MCF 10A (cell line): ENCODE measurements around the gene SUCLG2. TPM values are rescaled to one million over a fixed set of nuclear protein-coding genes. Genes with fewer than 3 reads are reported as not detected.
A peak's percentile ranks its signal among the peaks of the same experiment; 100 is the strongest.

Experiments
- BruUV-seq: library from RNA; stranded (reverse); fragments of 400-500 nt; replicated peaks from 2 replicates; lab custom pipeline; 2021; lab: Mats Ljungman, UMichigan
- CTCF ChIA-PET: fragments of 300-600 bp; sonication (Branson Sonifier 250); formaldehyde crosslinking; extraction: SDS; loops from one replicate; lab custom pipeline; 2021; ENCODE audit warnings: antibody characterized with exemption, inconsistent platforms; lab: Yijun Ruan, JAX
- POLR2A ChIA-PET: fragments of 300-600, 350-650 bp; sonication (Branson Sonifier 250); formaldehyde crosslinking; extraction: SDS; loops from one replicate; lab custom pipeline; 2020; ENCODE audit warnings: antibody characterized with exemption, inconsistent platforms; lab: Yijun Ruan, JAX
- DNase-seq: peaks from one replicate; pipeline ENCODE4 v3.0.0-alpha.2; 2018; ENCODE audit not compliant: unreplicated experiment
- H3K27ac Mint-ChIP-seq: one replicate; pipeline ENCODE4 v1.8.0; 2022; ENCODE audit warnings: mild to moderate bottlenecking, low read depth, mixed read lengths; ENCODE audit not compliant: unreplicated experiment
- H3K27me3 Mint-ChIP-seq: one replicate; pipeline ENCODE4 v1.8.0; 2022; ENCODE audit warnings: mixed read lengths; ENCODE audit not compliant: insufficient read depth, unreplicated experiment
- H3K36me3 Mint-ChIP-seq: one replicate; pipeline ENCODE4 v1.8.0; 2022; ENCODE audit warnings: mild to moderate bottlenecking, moderate library complexity, mixed read lengths; ENCODE audit not compliant: insufficient read depth, unreplicated experiment
- H3K4me1 Mint-ChIP-seq: one replicate; pipeline ENCODE4 v1.8.0; 2022; ENCODE audit warnings: mixed read lengths; ENCODE audit not compliant: insufficient read depth, unreplicated experiment
- H3K4me3 Mint-ChIP-seq: one replicate; pipeline ENCODE4 v1.8.0; 2022; ENCODE audit warnings: mild to moderate bottlenecking, moderate library complexity, mixed read lengths; ENCODE audit not compliant: unreplicated experiment
- H3K9me3 Mint-ChIP-seq: one replicate; pipeline ENCODE4 v1.8.0; 2022; ENCODE audit warnings: mixed read lengths; ENCODE audit not compliant: unreplicated experiment
- CTCF ChIP-seq: fragments of 200-600 bp; IDR thresholded peaks from one replicate; pipeline ENCODE4 v1.8.0; 2022; ENCODE audit warnings: antibody characterized with exemption, mild to moderate bottlenecking; ENCODE audit not compliant: unreplicated experiment
- intact Hi-C: fragments of 100-400 bp; cut with micrococcal nuclease; formaldehyde crosslinking; loops from 2 replicates; pipeline ENCODE4 v1.14.1; 2022
- total RNA-seq: library from RNA; stranded (reverse); gene quantifications from 2 replicates; pipeline ENCODE4 v1.2.3, GENCODE V29; 2022

The SUCLG2 gene
- total RNA-seq, 1 experiment from 2014 or later: 55.6 TPM

GRCh38 chr3:67349551-67350174 is 304.7 kb downstream of the SUCLG2 start:
- Mint-ChIP-seq H3K9me3 (peaks cover 11% of the 10 kb centered on the region), H3K4me1 (no peaks in the 10 kb centered on the region), H3K27me3 (peaks cover 12% of the 10 kb centered on the region), H3K27ac (no peak overlapping the region), H3K36me3 (no peaks in the 10 kb centered on the region), H3K4me3 (no peak overlapping the region)
- no TSS peak for BruUV-seq
- no peak for TF ChIP-seq CTCF
- intact Hi-C loops: no loop called here
- DNase-seq: peak; percentile 40
- ChIA-PET POLR2A (no interaction called here), CTCF (no interaction called here)

- no peak for TF ChIP-seq CTCF
- ChIA-PET POLR2A (no interaction called here), CTCF (no interaction called here)
- no peak overlapping the region for H3K27ac Mint-ChIP-seq
- intact Hi-C loops: no loop called here
- H3K9me3 Mint-ChIP-seq: peaks cover 21% of the 10 kb centered on the region
- DNase-seq: no peak
- no peak overlapping the region for H3K4me3 Mint-ChIP-seq
- no TSS peak for BruUV-seq
- H3K36me3 Mint-ChIP-seq: no peaks in the 10 kb centered on the region
- peaks cover 12% of the 10 kb centered on the region for H3K27me3 Mint-ChIP-seq
- no peaks in the 10 kb centered on the region for H3K4me1 Mint-ChIP-seq
Observed at GRCh38 chr3:67346081-67346480, 308.3 kb downstream of the SUCLG2 start.

- DNase-seq: peak; percentile 61
- CTCF ChIA-PET: no interaction called here
- no peaks in the 10 kb centered on the region for H3K36me3 Mint-ChIP-seq
- TF ChIP-seq CTCF: no peak
- intact Hi-C loops: no loop called here
- BruUV-seq: no TSS peak
- H3K27ac Mint-ChIP-seq: no peak overlapping the region
- H3K9me3 Mint-ChIP-seq: peaks cover 20% of the 10 kb centered on the region
- H3K27me3 Mint-ChIP-seq: no peaks in the 10 kb centered on the region
- H3K4me1 Mint-ChIP-seq: no peaks in the 10 kb centered on the region
- POLR2A ChIA-PET: no interaction called here
- H3K4me3 Mint-ChIP-seq: no peak overlapping the region
Observed at GRCh38 chr3:67335813-67336212, 318.6 kb downstream of the SUCLG2 start.

GRCh38 chr3:67334588-67334987 is 319.8 kb downstream of the SUCLG2 start:
- Mint-ChIP-seq H3K27ac (no peak overlapping the region), H3K27me3 (no peaks in the 10 kb centered on the region), H3K36me3 (no peaks in the 10 kb centered on the region), H3K4me3 (no peak overlapping the region), H3K9me3 (peaks cover 11% of the 10 kb centered on the region), H3K4me1 (no peaks in the 10 kb centered on the region)
- TF ChIP-seq CTCF: no peak
- no peak for DNase-seq
- BruUV-seq: no TSS peak
- ChIA-PET POLR2A (no interaction called here), CTCF (interaction anchor here (0.6 kb wide), 1 partner anchor 763 kb away, joined by 5 read pairs; no protein-coding TSS in a partner anchor)
- intact Hi-C loops: no loop called here
